ENCODE results near the gene USP35.
"Not testable (repeated sequence)": the region's sequence is repeated elsewhere in the genome, so short reads cannot be mapped to it uniquely, and the experiment has no call there.

Gene USP35

DNA sequence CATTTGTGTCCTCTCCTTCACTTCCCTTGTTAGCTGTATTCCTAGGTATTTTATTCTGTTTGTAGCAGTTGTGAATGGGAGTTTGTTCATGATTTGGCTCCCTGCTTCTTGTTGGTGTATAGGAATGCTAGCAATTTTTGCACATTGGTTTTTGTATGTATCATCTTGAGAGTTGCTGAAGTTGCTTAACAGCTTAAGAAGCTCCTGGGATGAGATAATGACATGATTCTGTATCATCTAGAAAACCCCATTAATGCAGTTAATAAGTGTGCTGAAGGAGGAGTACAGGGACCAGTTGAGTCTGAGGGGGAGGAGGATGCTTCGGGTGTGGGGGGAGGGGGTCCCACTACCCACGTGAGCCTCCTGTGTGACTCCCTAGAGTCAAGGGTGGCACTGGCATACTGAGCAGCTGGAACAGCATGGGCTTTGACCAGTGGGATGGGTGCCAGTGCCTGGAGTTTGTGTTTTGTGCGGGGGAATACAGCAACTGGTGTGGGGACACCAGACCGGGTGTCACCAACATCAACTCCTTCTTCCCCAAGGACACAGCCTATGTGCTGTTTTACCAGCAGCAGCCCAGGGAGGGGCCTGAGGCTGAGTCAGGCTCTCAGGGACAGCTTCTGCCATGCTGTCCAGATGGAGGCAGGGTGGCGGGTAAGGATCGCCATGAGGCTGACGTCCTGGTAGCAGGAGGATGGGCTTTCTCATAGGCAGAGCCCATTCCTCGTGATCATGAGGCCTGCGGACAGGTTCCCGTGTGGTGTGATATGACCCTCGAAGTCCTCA lies 24.1 kb downstream of the USP35 start:
- intact Hi-C loops (cut with DNase I) = loop anchor here (10.0 kb wide), 1 partner anchor 342 kb away; no protein-coding TSS in a partner anchor
- DNase-seq = peak in 6 of 10 donors; percentile 41 to 91 (median 69)

DNA sequence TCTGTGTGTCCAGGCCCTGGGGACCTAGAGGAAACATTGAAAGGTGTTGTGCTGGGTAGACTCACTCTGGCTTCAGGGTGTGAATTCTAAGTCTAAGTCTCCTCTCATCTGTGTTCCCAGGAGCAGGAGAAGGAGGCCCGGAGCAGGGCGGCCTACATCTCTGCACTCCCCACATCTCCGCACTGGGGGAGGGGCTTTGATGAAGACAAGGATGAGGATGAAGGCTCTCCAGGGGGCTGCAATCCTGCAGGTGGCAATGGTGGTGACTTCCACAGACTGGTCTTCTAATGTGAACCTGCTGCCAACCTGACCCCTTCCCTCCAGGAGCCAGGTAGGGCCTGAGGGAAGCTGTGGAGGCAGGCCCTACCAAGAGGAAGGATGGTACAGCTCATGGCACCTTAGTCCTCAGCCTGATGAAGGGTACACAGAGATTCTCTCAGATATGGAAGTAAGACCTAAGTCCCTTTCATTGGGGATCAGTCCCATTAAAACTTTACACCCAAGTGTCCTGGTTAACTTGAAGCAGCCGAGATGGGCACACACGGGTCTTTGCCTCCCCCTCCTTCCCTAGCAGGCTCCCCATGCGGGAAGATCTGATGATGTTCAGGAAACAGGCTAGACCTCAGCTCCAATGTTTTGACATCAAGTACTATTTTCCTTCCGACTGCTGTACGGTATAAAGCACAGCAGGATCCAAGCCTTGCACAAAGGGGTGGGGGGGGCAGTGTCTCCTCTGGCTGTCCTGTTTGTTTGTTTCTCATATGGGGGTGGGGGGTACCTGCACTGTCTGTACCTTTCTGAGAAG lies 25.0 kb downstream of the USP35 start:
- intact Hi-C loops (cut with DNase I) = loop anchor here (10.0 kb wide), 1 partner anchor 341 kb away; no protein-coding TSS in a partner anchor
- DNase-seq = peak in 1 of 10 donors; percentile 12

DNA sequence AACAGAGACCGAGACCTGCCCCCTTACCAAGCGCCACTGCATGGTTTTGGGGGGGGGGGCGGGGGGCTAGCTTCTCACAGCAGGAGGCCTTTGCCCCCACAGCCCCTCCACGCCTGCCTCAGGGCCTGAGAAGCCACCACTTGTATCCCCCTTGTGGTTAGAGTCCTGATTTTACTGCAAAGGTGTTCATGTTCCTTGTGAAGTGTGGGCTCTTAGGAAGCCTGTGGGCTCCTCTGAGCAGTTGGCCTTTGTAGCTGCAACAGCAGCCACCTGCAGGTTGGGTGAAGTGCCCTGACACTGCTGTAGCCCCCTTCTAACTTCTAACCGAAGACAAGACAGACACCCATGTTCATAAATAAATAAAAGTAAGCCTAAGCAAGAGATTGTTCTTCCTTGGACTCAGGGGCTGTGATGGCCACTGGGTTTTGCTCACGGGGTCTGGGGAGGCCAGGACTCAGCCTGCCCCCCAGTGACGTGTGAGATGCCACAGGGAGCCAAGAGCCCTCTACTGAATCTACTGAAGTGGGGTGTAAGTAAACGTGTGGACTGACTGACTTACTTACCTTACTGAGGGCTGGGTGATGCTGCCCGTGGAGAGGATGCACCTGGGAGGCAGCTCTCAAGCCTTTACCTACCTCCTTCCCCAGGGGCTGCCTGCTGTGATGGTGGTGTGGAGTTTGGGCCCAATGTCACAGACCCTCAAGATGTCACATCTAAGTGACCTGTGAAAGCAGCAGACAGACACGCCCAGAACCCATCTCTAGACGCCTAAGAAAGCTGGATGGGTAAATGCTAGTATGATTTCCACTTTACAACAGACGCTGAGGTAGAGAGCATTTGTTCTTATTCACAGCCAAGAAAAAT lies 25.8 kb downstream of the USP35 start:
- peak in 2 of 10 donors; percentile 11 to 14 for DNase-seq

DNA sequence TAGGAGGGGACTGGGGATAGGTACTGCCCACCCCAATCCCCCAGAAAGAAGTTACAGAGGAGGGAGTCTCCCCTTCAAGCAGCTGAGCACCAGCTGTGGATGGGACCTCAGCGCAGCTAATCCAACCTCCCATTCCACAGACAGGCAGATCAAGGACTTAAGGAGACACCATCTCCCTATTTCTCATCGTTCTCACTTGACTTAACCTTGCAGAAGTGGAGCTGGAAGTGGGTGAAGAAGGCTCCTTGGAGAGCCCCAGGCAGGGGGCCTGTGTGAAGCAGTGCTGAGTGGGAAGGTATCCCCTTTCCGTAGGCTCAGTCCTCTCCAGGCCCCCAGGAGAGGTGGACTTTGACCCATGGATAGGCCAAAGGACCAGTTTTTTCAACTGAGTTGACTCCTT lies 27.3 kb downstream of the USP35 start:
- no peak for DNase-seq
- intact Hi-C loops (cut with DNase I) = loop anchor here (10.0 kb wide), 1 partner anchor 339 kb away; no protein-coding TSS in a partner anchor

More for the DNA sequence above, 25.8 kb downstream of the USP35 start:
- intact Hi-C loops (cut with DNase I) = loop anchor here (10.0 kb wide), 1 partner anchor 340 kb away; no protein-coding TSS in a partner anchor

DNA sequence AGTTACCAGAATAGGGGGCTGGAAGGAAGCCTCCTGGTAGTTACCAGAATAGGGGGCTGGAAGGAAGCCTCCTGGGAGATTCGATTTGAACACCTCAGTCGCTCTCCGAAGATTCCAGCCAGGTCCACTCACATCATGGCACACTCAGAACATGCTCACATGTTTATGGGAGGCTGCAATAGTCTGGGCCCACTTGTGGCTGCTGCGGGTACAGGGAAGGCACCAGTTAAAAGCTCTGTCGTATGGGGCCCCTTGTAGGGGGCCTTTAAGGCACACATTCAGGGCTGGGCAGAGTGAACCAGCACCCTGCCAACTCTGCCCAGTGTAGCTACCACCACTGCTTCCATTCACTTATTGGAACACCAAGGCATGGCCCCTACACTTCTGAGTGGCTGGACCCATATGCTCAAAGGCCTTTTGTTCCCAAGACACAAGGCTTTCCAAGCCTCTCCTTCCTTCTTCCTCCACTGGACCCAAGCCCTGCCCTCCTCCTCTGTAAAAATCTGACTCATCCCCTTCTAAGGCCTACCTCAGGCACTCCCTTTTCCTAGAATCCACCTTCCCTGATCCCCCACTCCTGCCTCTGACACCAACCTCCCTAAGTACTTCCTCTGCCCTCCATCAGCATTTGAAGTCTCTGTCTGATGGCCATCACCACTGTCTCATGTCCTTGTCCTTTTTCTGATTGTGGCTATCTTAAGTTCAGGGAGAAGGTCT lies 28.0 kb downstream of the USP35 start:
- peak in 1 of 10 donors; percentile 3 for DNase-seq
- intact Hi-C loops (cut with DNase I) = loop anchor here (10.0 kb wide), 1 partner anchor 338 kb away; no protein-coding TSS in a partner anchor

DNA sequence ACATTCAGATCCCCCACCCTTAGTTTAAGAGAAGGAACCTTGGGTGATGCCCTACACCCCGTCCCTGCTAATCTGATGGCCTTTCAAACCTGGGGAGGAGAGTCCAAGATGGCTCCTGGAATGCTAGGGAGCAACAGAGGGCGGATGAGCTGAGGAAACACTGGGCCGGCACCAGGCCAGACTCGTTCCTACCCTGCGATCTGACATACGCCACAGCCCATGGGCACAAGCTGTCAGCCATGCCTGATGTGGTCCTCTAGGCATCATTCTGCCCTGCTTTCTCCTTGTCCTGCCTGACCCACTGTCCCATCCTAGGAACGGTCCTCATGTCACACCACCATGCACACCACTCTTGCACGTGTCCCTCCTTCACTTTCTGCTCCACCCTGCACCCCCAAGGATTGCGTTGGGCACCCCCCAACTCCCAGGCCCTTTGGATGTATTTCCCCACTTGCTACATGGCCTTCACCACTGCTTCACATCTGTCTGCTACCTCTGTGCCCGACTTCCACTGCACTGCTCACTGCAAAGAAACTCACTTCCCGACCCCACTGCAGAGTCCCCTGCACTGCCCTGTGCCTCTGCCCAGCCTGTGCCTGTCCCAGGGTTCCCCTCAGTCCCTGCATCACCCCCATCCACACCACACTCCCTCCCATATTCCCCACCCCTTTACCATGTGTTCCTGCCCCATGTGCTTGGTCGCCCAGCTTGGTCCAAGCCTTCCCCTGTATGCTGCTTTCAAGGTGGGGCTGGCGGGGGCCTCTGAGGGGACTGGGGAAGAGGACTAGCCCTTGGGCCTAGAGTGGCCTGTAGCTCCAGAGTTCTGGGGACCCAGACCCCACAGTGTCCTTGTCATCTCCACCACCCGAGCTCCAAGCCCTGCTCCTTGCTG lies 29.2 kb downstream of the USP35 start:
- intact Hi-C loops (cut with DNase I) = loop anchor here (10.0 kb wide), 1 partner anchor 337 kb away; no protein-coding TSS in a partner anchor
- peak in 1 of 10 donors; percentile 7 for DNase-seq

DNA sequence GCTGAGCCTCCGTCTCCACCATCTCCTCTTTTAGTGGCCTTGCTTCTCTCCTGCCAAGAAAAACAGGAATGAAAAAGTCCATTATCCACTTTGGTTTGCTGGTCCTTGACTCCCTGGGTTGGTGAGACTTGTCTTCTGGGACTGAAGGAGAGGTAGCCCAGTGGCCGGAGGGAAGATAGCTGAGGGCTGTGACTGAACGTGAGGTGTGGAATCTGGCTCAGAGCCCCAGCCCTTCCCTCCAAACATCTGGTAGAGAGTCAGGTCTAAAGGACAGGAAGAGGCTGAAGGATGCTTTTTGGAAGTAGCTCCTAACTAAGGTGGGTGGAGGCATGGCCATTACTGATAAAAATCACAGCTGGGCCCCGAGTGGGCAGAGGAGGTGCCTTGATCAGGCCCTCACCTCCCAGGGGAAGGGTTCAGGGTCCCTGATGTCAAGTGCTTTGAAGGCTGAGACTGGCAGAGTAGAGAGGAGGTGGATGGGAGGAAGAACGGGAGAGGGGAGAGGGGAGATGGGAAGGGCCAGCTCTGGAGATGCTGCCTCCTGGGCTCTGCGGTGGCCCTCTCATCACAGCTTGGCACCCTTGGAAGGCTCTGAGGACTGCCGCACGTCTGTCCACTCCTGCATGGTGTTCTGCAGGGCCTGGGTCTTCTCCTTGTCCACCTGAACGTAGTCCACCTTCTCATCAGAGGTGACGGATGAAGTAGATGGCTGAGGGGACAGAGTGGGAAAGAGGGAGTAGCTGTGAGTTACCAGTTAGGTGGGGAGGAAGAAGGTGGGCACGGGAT lies 30.2 kb downstream of the USP35 start:
- intact Hi-C loops (cut with DNase I) = loop anchor here (10.0 kb wide), 1 partner anchor 336 kb away; no protein-coding TSS in a partner anchor
- peak in 1 of 10 donors; percentile 7 for DNase-seq

DNA sequence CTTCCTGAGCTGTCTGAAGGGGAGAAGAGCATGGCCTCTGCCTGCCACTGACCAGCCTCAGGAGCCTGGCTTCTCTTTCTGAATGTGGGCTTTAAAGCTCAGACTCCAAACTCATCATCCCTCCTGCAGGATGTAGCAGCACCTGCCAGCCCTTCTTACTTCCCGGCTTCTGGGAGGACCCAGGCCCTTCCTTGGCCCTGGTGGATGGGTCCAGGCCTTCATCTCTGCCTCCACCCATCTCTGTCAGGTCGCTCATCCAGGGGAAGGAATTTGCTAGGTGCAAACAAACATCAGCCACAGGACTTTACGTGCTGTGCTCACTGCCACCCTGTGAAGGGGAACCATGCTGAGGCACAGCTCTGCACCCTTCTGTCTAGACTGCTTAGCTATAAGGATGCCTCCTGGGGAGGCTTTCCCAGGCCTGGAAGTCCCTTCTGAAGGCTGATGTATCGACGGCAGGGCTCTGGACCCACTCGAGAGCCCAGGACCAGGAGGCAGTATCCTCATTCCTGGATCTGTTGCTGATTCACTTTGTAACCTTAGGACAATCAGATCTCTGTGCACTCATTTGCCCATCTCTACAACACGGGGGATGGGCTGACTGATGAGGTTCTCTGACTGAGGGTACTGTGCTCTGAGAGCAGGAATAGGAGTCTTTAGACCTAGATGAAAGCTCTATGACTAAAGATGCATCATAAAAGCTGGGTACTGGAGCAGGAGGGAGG lies 30.9 kb downstream of the USP35 start:
- intact Hi-C loops (cut with DNase I) = loop anchor here (10.0 kb wide), 1 partner anchor 335 kb away; no protein-coding TSS in a partner anchor
- peak in 1 of 10 donors; percentile 24 for DNase-seq

DNA sequence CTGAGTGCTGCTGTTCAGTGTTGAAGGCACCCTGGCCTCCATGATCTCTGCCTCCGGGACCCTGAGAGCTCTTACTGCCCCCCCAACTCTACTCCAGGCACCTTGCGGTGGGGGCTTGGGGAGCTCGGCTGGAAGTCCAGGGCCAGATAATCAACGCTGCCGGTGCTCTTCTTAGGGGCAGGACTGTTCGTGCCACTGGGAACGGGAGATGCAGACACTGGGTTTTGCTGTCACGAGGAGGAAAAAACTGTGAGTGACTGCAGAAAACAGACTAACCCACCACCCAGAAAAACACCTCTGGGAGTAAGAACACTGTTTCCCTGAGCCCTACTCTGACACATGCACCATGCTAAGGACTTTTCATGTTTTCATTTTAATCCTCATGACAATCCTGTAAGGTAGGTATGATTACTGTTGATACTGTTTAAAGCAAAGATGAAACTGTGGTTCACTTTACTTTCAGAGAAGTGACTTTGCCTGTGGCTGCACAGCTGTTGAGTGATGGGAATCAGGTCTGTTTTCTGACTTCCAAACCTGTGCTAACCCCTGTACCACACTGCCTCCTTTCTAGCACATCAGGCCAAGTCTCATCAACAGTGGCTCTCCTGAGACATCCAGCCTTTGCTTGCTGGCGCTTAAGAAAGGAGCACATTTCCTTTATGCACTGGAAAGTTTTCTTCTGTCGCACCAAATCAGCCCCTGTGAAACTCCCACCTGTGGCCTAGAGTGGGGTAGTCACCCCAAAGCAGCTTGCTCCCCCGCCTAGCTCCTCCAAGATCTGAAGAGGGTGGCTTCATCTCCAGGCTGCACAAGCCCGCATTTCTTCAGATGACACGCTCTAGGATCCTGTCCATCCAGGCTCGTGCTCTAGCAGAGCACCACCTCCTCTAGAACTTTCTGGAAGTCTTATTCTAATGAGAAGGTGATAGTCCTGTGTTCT lies 31.8 kb downstream of the USP35 start:
- no peak for DNase-seq
- intact Hi-C loops (cut with DNase I) = no loop called here

DNA sequence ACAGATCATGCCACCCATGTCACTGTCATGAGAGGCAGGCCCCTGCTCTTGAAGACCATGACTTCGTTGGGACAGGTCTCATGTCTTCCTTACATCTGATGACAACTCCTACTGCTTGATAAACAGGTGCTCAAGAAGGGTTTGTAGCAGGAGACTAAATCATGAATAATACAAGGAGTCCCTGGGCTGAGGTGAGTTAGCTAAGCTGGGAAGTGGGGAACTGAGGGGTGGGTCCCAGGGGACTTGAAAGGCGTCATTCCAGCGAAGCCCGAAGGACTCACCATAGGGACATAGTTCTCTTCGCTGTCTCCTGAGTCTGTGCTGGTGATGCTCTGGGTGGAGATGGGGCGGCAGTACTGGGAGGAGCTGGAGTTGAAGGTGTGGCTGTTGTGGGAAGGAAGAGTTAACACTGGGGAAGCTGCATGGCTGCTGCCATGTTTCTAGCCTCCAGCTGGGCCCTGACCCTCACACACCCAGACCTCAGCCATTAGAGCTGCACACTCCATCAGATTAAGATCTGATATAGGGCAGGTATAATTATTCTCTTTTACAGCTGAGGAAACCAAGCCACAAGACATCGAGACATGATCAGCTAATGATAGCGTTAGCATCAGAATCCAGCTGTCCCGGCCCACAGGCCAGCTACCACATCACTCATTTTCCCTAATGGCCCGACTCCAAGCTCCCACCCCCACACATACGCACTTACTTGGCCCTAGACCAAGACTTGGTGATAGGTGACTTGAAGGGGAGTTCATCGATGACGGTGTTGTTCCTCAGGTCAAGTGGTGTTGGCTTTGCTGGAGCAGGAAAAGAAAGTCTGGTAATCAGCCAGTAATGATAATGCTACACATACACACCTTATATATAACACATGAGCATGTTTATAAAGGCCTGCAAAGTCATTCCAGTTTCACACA lies 32.9 kb downstream of the USP35 start:
- intact Hi-C loops (cut with DNase I) = no loop called here
- DNase-seq = no peak

DNA sequence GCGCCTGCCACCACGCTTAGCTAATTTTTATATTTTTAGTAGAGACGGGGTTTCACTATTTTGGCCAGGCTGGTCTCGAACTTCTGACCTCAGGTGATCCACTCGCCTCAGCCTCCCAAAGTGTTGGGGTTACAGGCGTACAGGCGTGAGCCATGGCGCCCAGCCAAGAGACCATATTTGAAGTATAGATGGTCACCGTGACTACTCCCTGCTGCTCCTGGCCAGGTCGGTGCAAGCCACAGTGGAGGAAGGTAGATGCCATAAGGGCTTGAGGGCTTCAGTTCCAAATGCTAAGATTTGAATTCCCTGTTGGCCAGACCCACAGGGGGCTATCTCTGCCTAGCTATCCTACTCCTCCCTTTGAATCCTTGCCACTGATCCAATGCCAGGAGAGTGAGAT lies 34.0 kb downstream of the USP35 start:
- intact Hi-C loops (cut with DNase I) = not testable (repeated sequence)

DNA sequence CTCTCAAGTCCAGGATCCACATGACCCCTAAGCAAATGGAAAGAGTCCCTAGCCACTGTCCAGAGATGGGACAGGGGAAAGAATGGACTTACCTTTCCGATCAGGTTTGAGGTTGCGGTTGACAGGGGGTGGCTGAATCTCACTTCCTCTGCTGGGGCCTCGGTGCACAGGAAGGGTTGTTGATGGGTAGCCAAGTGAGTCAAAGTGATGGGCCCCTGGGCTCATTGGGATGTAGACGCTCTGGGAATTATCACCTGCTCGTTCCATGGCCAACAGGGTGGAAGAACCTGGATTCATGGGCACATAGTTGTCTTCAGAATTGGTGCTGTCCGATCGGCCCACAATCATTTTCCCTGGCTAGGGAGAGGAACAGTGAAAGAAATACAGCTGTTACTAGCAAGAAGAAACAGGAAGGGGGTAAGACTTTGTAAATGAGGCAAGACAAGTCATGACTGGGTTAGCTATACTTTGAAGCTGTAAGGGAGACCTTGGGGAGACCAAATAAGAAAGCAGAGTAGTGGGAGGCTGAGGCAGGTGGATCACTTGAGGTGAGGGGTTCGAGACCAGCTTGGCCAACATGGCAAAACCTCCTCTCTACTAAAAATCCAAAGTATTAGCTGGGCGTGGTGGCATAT lies 34.7 kb downstream of the USP35 start:
- DNase-seq = no peak

More for the DNA sequence above, 34.0 kb downstream of the USP35 start:
- DNase-seq = not testable (repeated sequence)

DNA sequence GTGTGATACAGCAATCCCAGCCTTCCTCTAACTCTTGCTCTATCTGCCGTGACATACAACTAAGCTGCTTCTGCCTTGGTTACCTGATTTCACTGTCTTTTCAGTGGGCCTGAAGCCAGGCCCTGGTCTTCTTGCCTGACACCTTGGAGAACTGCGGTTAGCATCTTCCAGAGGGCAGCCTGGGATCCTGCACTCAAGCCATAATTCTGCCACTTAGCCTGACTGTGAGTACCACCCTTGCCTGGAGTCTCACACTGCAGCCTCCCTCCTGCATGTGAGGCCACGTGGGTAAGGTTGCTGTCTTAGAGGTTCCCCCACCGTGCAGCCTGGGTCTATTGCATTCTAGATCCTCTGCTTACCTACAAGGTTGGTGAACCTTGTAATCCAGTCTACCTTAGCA lies 35.8 kb downstream of the USP35 start:
- DNase-seq = no peak
- intact Hi-C loops (cut with DNase I) = no loop called here

More for the DNA sequence above, 34.7 kb downstream of the USP35 start:
- intact Hi-C loops (cut with DNase I) = no loop called here

DNA sequence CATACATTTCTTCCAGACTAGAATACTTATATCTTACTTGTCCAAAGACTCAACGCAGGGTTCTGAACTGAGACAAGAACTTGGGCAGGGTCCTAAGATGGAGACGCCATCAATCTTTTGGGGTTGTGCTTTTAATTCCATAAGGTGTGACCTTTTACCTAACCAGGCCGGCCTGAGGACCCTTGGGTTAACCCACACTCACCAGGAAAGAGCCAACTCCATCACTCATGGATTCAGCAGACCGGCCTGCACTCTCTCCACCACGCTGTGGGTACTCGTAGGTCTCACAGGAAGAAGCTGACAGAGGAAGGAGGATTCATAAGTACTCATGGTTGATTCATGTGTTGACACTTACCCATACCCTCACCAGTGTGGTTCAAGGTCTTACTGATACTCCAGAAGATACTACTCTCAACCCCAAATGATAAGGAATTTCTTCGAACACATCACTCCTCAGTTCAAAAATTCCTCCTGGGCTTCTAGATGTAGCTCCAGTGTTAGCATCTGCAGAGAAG lies 36.2 kb downstream of the USP35 start:
- intact Hi-C loops (cut with DNase I) = no loop called here
- DNase-seq = no peak
